K562 (cell line): ENCODE data around the gene C1orf116. TPM values are rescaled to one million over a fixed set of nuclear protein-coding genes. Genes with fewer than 3 reads are reported as not detected.
A peak's percentile ranks its signal among the peaks of the same experiment; 100 is the strongest.

ENCODE experiments used
- ATAC-seq: fragments of 200-7000 bp; cut with Tn5 transposase; 3 replicates; pipeline ENCODE4 v1.9.1; 2020; ENCODE audit warnings: moderate library complexity
- BruUV-seq: library from RNA; stranded (reverse); fragments of 400-500 nt; replicated peaks from 2 replicates; lab custom pipeline; 2021; lab: Mats Ljungman, UMichigan
- CTCF ChIA-PET: fragments of 300-600 bp; formaldehyde crosslinking; extraction: SDS; loops from one replicate; lab custom pipeline; 2021; ENCODE audit warnings: low intra/inter-chr PET ratio; lab: Yijun Ruan, JAX
- POLR2A ChIA-PET: fragments of 300-600, 350-650 bp; sonication (Branson Sonifier 250); formaldehyde crosslinking; extraction: SDS; loops from one replicate; lab custom pipeline; 2021; ENCODE audit warnings: antibody characterized with exemption, inconsistent platforms; lab: Yijun Ruan, JAX
- DNase-seq, 4 experiments: peaks; one replicate each; pipeline versions ENCODE4 v3.0.0 to v3.0.0-alpha.2; 2011 to 2018; ENCODE audit warnings: low spot score in 3 of 4, mixed read lengths in 3 of 4; ENCODE audit errors: extremely low read depth in 1 of 4
- FAIRE-seq: peaks from 2 replicates; lab custom pipeline; 2011; peaks lifted over from hg19 to GRCh38; lab: Jason Lieb, UNC
- H2AFZ ChIP-seq: 2 replicates; pipeline ENCODE4 v1.6.0; 2011; ENCODE audit warnings: low read depth, low read length, control low read depth, inconsistent platforms
- H3K27ac ChIP-seq: fragments of 200-600 bp; 3 replicates; pipeline ENCODE4 v1.8.0; 2011; ENCODE audit warnings: low read depth, mild to moderate bottlenecking, control low read depth, inconsistent platforms, low read length, moderate library complexity, mixed read lengths; ENCODE audit errors: extremely low read depth
- H3K27me3 ChIP-seq, 2 experiments: fragments of 300-600 bp in 1 of 2; 2 replicates in 1 of 2; 3 replicates in 1 of 2; pipeline versions ENCODE4 v1.6.0 to v1.8.0; 2011; ENCODE audit warnings: inconsistent platforms in 2 of 2, low read length in 2 of 2, mild to moderate bottlenecking in 1 of 2, mixed read lengths in 1 of 2, moderate library complexity in 1 of 2; ENCODE audit not compliant: control insufficient read depth in 2 of 2, insufficient read depth in 2 of 2
- H3K36me3 ChIP-seq: fragments of 300-600 bp; 3 replicates; pipeline ENCODE4 v1.8.0; 2011; ENCODE audit warnings: mild to moderate bottlenecking, low read length, inconsistent platforms; ENCODE audit not compliant: control insufficient read depth, insufficient read depth
- H3K4me1 ChIP-seq, 2 experiments: fragments of 200-600 bp in 1 of 2; replicated peaks in 1 of 2; 2 replicates in 1 of 2; 3 replicates in 1 of 2; pipeline versions ENCODE4 v1.5.1 to v1.8.0; 2011; ENCODE audit warnings: inconsistent platforms in 2 of 2, low read length in 2 of 2, mild to moderate bottlenecking in 1 of 2, mixed read lengths in 1 of 2, moderate library complexity in 1 of 2; ENCODE audit not compliant: control insufficient read depth in 2 of 2, insufficient read depth in 2 of 2
- H3K4me2 ChIP-seq: 2 replicates; pipeline ENCODE4 v1.6.1; 2011; ENCODE audit warnings: low read length, control low read depth, inconsistent platforms, mixed read lengths; ENCODE audit not compliant: insufficient read depth
- H3K4me3 ChIP-seq: fragments of 200-600 bp; sonication (generic), shearing (Covaris generic); 2 replicates; pipeline ENCODE4 v1.5.1; 2016; ENCODE audit warnings: control low read depth, inconsistent platforms
- H3K79me2 ChIP-seq: fragments of 200-600 bp; 3 replicates; pipeline ENCODE4 v1.8.0; 2011; ENCODE audit warnings: low read length, inconsistent platforms; ENCODE audit not compliant: control insufficient read depth, insufficient read depth
- H3K9ac ChIP-seq, 2 experiments: 2 replicates each; pipeline versions ENCODE4 v1.6.0 to v1.6.1; 2011; ENCODE audit warnings: low read depth in 2 of 2, low read length in 2 of 2, control low read depth in 1 of 2, inconsistent platforms in 1 of 2, mild to moderate bottlenecking in 1 of 2, mixed read lengths in 1 of 2; ENCODE audit not compliant: insufficient read depth in 1 of 2
- H3K9me1 ChIP-seq: one replicate; pipeline ENCODE4 v1.6.0; 2011; ENCODE audit warnings: inconsistent platforms, mild to moderate bottlenecking, low read length, moderate library complexity; ENCODE audit not compliant: control insufficient read depth, insufficient read depth
- H3K9me3 ChIP-seq: replicated peaks from 2 replicates; pipeline ENCODE4 v1.5.1; 2011; ENCODE audit warnings: low read depth, low read length, inconsistent platforms; ENCODE audit not compliant: control insufficient read depth, insufficient read depth
- H4K20me1 ChIP-seq: replicated peaks from 2 replicates; pipeline ENCODE4 v1.6.1; 2011; ENCODE audit warnings: low read length, inconsistent platforms, mixed read lengths; ENCODE audit not compliant: control insufficient read depth, insufficient read depth
- C11orf30 ChIP-seq: fragments of 450-650 bp; IDR thresholded peaks from 2 replicates; pipeline ENCODE4 v1.6.1; 2016; ENCODE audit warnings: low read depth, mild to moderate bottlenecking
- ELF2 ChIP-seq: fragments of 250-450 bp; sonication (Bioruptor Pico); IDR thresholded peaks from 2 replicates; pipeline ENCODE4 v1.5.0; 2021; ENCODE audit warnings: mild to moderate bottlenecking
- MAFF ChIP-seq: IDR thresholded peaks from 2 replicates; pipeline ENCODE4 v1.6.1; 2012; ENCODE audit warnings: low read length, improper control_type of control experiment
- MAFG ChIP-seq: fragments of 450-650 bp; conservative IDR thresholded peaks from 2 replicates; pipeline ENCODE4 v1.6.1; 2016; ENCODE audit warnings: missing genetic modification characterization, missing compliant biosample characterization
- MAFK ChIP-seq: IDR thresholded peaks from 2 replicates; pipeline ENCODE4 v1.6.1; 2011; ENCODE audit warnings: low read length, improper control_type of control experiment
- ZNF316 ChIP-seq: fragments of 450-650 bp; IDR thresholded peaks from 2 replicates; pipeline ENCODE4 v1.6.1; 2016
- WGBS: fragments of 100-300 bp; shearing (Covaris generic); methylation state at CpG from one replicate; pipeline ENCODE4 v1.1.6; 2016; ENCODE audit warnings: low coverage, mixed read lengths; ENCODE audit not compliant: insufficient coverage; ENCODE audit errors: missing lambda C conversion rate; 5-methylcytosine and 5-hydroxymethylcytosine counted together
- in situ Hi-C: fragments of 300-500 bp; cut with MboI; formaldehyde crosslinking; loops from 4 replicates; pipeline ENCODE4 v1.15.0; 2018; ENCODE audit warnings: inconsistent platforms, mixed read lengths
- intact Hi-C: fragments of 100-400 bp; cut with micrococcal nuclease; formaldehyde crosslinking; loops from 2 replicates; pipeline ENCODE4 v1.14.2; 2022
- polyA plus RNA-seq, 8 experiments: library from polyadenylated mRNA; depleted of rRNA in 4 of 8; stranded (reverse) in 5 of 8; unstranded in 3 of 8; fragments of >200 nt; fragmentation: Nextera tagmentation in 2 of 8; fragmentation: Illumina TruSeq in 1 of 8; extraction: Ambion mirVana in 2 of 8; extraction: Trizol in 1 of 8; gene quantifications; 2 replicates each; pipeline versions ENCODE4 v1.2.1 to v1.2.3, GENCODE V29; 2011 to 2014; ENCODE audit warnings: inconsistent platforms in 1 of 8, missing spikeins in 1 of 8
- total RNA-seq, 7 experiments: library from RNA; depleted of rRNA in 6 of 7; stranded (reverse); fragments of >200 nt in 6 of 7; fragmentation: Illumina TruSeq in 2 of 7; extraction: Trizol in 2 of 7; gene quantifications; 2 replicates each; pipeline versions ENCODE4 v1.2.1 to v1.2.3, GENCODE V29; 2011 to 2021; ENCODE audit warnings: low replicate concordance in 1 of 7
- TF ChIP-seq, protein P1 (sequence below): fragments of 250-450 bp; sonication (Bioruptor Pico); IDR thresholded peaks from 2 replicates; pipeline ENCODE4 v1.5.0; 2021

Gene C1orf116
- total and polyA plus RNA-seq, 9 of the 15 experiments (the other 6 are each of a cell fraction or from before 2014, with no cell fraction given): 0.62 to 3.0 (median 0.95) TPM

DNA sequence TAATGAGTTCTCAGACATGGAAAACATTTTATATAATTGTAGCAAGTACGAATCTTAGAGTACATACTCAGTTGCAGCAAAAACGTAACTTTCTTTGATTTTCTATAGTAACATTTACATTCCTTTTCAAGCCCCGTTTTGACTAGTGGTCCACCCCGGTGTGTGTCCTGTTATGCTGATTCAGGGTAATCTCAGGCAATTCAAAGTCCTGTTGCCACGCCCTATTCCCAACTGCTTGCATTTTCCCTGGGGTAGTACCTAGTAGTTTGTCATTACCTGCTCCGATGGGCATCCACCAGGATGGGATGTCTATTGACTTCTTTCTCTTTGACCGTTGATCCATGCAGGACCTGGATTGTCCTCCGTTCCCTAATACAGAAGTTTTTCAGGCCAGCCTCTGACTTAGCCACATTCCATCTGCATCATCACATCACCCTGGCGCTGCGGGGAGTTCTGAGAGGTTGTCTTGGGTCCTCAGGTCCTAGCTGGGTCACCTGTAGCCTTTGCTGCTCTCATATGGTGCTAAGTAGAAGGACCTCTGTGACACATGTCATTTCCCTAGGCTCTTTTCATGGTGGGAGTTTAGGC is 47.3 kb downstream of the C1orf116 start:
- no peak for ATAC-seq
- WGBS: 33% methylated on average over 10 of the region's 10 CpGs
- H3K9ac ChIP-seq: no peak overlapping the region; a peak in 1 of 4 replicates
- no peak overlapping the region for H2AFZ ChIP-seq
- BruUV-seq: no TSS peak
- H3K79me2 ChIP-seq: no peaks in the 10 kb centered on the region
- H3K27me3 ChIP-seq: no peaks in the 10 kb centered on the region
- ChIA-PET CTCF (interaction anchor here (8.1 kb wide), 1 partner anchor 50 kb away, joined by 83 read pairs; no protein-coding TSS in a partner anchor), POLR2A (no interaction called here)
- H4K20me1 ChIP-seq: no peaks in the 10 kb centered on the region
- no peaks in the 10 kb centered on the region for H3K9me3 ChIP-seq
- FAIRE-seq: no peak
- no peaks in the 10 kb centered on the region for H3K36me3 ChIP-seq
- H3K27ac ChIP-seq: no peak overlapping the region
- no peak overlapping the region for H3K4me3 ChIP-seq
- H3K9me1 ChIP-seq: no peaks in the 10 kb centered on the region
- in situ Hi-C loops (no loop called here), intact Hi-C loops (loop anchor here (10.0 kb wide), 1 partner anchor 420 kb away; no protein-coding TSS in a partner anchor)
- no peak overlapping the region for H3K4me2 ChIP-seq
- DNase-seq: no peak
- peak; percentile 45; the same call in 1 of the 2 replicates for TF ChIP-seq MAFK
- TF ChIP-seq, protein P1, sequence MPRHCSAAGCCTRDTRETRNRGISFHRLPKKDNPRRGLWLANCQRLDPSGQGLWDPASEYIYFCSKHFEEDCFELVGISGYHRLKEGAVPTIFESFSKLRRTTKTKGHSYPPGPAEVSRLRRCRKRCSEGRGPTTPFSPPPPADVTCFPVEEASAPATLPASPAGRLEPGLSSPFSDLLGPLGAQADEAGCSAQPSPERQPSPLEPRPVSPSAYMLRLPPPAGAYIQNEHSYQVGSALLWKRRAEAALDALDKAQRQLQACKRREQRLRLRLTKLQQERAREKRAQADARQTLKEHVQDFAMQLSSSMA (CRISPR knock-in tag): no peak
- TF ChIP-seq MAFF: peak; percentile 76
- TF ChIP-seq ELF2 (CRISPR knock-in tag): no peak
- TF ChIP-seq C11orf30: peak; percentile 90
- peak; percentile 81 for TF ChIP-seq MAFG (tag)
- TF ChIP-seq ZNF316: peak; percentile 91
- peaks cover 4 to 25% of the 10 kb centered on the region in 2 experiments; a peak in 4 of 5 replicates for H3K4me1 ChIP-seq
